IMR-90 (cell line): Measurements from ENCODE around the gene ESAM. TPM values are rescaled to one million over a fixed set of nuclear protein-coding genes. Genes with fewer than 3 reads are reported as not detected.

Experiments
- ATAC-seq: fragments of 200-7000 bp; cut with Tn5 transposase; 2 replicates; pipeline ENCODE4 v1.9.1; 2020; ENCODE audit warnings: low read depth, mild to moderate bottlenecking, moderate library complexity
- BruUV-seq: library from RNA; stranded (reverse); fragments of 400-500 nt; replicated peaks from 2 replicates; lab custom pipeline; 2021; lab: Mats Ljungman, UMichigan
- CTCF ChIA-PET: fragments of 300-600 bp; formaldehyde crosslinking; extraction: SDS; loops from one replicate; lab custom pipeline; 2021; ENCODE audit warnings: antibody characterized with exemption; lab: Yijun Ruan, JAX
- POLR2A ChIA-PET: fragments of 300-600 bp; sonication (Branson Sonifier 250); formaldehyde crosslinking; loops from one replicate; lab custom pipeline; 2022; ENCODE audit warnings: antibody characterized with exemption; ENCODE audit not compliant: unreplicated experiment; lab: Charles Lee
- DNase-seq: peaks from one replicate; pipeline ENCODE4 v3.0.0; 2013
- H2AFZ ChIP-seq: replicated peaks from 2 replicates; pipeline ENCODE3; 2013; ENCODE audit warnings: low read length, mild to moderate bottlenecking; ENCODE audit not compliant: poor library complexity
- H2AK5ac ChIP-seq: 2 replicates; pipeline ENCODE4 v1.6.1; 2013; ENCODE audit warnings: low read depth, low read length, inconsistent platforms
- H2AK9ac ChIP-seq: replicated peaks from 2 replicates; pipeline ENCODE3; 2013; ENCODE audit warnings: mild to moderate bottlenecking, low read depth, low read length, moderate library complexity; ENCODE audit not compliant: poor library complexity
- H2BK120ac ChIP-seq: 2 replicates; pipeline ENCODE4 v1.6.1; 2013; ENCODE audit warnings: low read depth, low read length, inconsistent platforms
- H2BK15ac ChIP-seq: 3 replicates; pipeline ENCODE4 v1.6.1; 2013; ENCODE audit warnings: low read depth, low read length, inconsistent platforms
- H2BK20ac ChIP-seq: 2 replicates; pipeline ENCODE4 v1.6.1; 2013; ENCODE audit warnings: low read depth, mild to moderate bottlenecking, inconsistent platforms, low read length, moderate library complexity
- H2BK5ac ChIP-seq: 2 replicates; pipeline ENCODE4 v1.6.1; 2013; ENCODE audit warnings: mild to moderate bottlenecking, low read depth, low read length, inconsistent platforms; ENCODE audit not compliant: poor library complexity, severe bottlenecking
- H3K14ac ChIP-seq: replicated peaks from 2 replicates; pipeline ENCODE4 v1.6.1; 2013; ENCODE audit warnings: low read depth, low read length, inconsistent platforms
- H3K18ac ChIP-seq: 2 replicates; pipeline ENCODE4 v1.6.1; 2013; ENCODE audit warnings: low read depth, low read length, control low read depth
- H3K23ac ChIP-seq: 2 replicates; pipeline ENCODE4 v1.6.1; 2013; ENCODE audit warnings: low read depth, low read length, inconsistent platforms
- H3K27ac ChIP-seq: 2 replicates; pipeline ENCODE4 v1.5.1; 2013; ENCODE audit warnings: mild to moderate bottlenecking, control low read depth, low read length; ENCODE audit not compliant: insufficient read depth
- H3K27me3 ChIP-seq: 2 replicates; pipeline ENCODE4 v1.6.1; 2013; ENCODE audit warnings: low read length; ENCODE audit not compliant: control insufficient read depth, insufficient read depth
- H3K36me3 ChIP-seq: 2 replicates; pipeline ENCODE4 v1.6.1; 2013; ENCODE audit warnings: low read length, mixed read lengths; ENCODE audit not compliant: control insufficient read depth, insufficient read depth
- H3K4ac ChIP-seq: 2 replicates; pipeline ENCODE4 v1.6.1; 2013; ENCODE audit warnings: low read depth, low read length, inconsistent platforms
- H3K4me1 ChIP-seq: 2 replicates; pipeline ENCODE4 v1.6.1; 2013; ENCODE audit warnings: low read length, mixed read lengths; ENCODE audit not compliant: control insufficient read depth, insufficient read depth
- H3K4me2 ChIP-seq: 2 replicates; pipeline ENCODE4 v1.6.1; 2013; ENCODE audit warnings: low read depth, mild to moderate bottlenecking, control low read depth, low read length, moderate library complexity
- H3K4me3 ChIP-seq: 2 replicates; pipeline ENCODE4 v1.5.1; 2013; ENCODE audit warnings: low read depth, mild to moderate bottlenecking, control low read depth, low read length, moderate library complexity; ENCODE audit not compliant: insufficient read depth
- H3K56ac ChIP-seq: 2 replicates; pipeline ENCODE4 v1.6.1; 2013; ENCODE audit warnings: low read length, inconsistent platforms; ENCODE audit not compliant: insufficient read depth; ENCODE audit errors: extremely low read depth
- H3K79me1 ChIP-seq, 2 experiments: 2 replicates each; pipeline ENCODE4 v1.6.1; 2013; ENCODE audit warnings: low read length in 2 of 2, inconsistent platforms in 1 of 2, low read depth in 1 of 2
- H3K9ac ChIP-seq: 2 replicates; pipeline ENCODE4 v1.6.1; 2013; ENCODE audit warnings: low read depth, low read length, control low read depth
- H3K9me1 ChIP-seq: 2 replicates; pipeline ENCODE4 v1.6.1; 2013; ENCODE audit warnings: low read length, inconsistent platforms; ENCODE audit not compliant: insufficient read depth
- H3K9me3 ChIP-seq: 2 replicates; pipeline ENCODE4 v1.6.1; 2013; ENCODE audit warnings: low read length; ENCODE audit not compliant: control insufficient read depth, insufficient read depth
- H4K20me1 ChIP-seq: 2 replicates; pipeline ENCODE4 v1.6.1; 2013; ENCODE audit warnings: low read length, inconsistent platforms; ENCODE audit not compliant: insufficient read depth
- H4K5ac ChIP-seq: 2 replicates; pipeline ENCODE4 v1.6.1; 2013; ENCODE audit warnings: mild to moderate bottlenecking, low read depth, low read length, control low read depth
- H4K8ac ChIP-seq, 2 experiments: 2 replicates each; pipeline ENCODE4 v1.6.1; 2013; ENCODE audit warnings: low read depth in 2 of 2, low read length in 2 of 2, control low read depth in 1 of 2, inconsistent platforms in 1 of 2
- H4K91ac ChIP-seq: 2 replicates; pipeline ENCODE4 v1.6.1; 2013; ENCODE audit warnings: low read depth, low read length, inconsistent platforms; ENCODE audit not compliant: insufficient read depth
- CEBPB ChIP-seq: IDR thresholded peaks from 2 replicates; pipeline ENCODE4 v1.6.1; 2012; ENCODE audit warnings: low read depth, low read length, improper control_type of control experiment
- CHD1 ChIP-seq: IDR thresholded peaks from 2 replicates; pipeline ENCODE4 v1.6.1; 2012; ENCODE audit warnings: low read depth, low read length, improper control_type of control experiment
- CTCF ChIP-seq: conservative IDR thresholded peaks from 2 replicates; pipeline ENCODE4 v1.5.1; 2012; ENCODE audit warnings: mild to moderate bottlenecking, low read depth, low read length, improper control_type of control experiment
- MAZ ChIP-seq: IDR thresholded peaks from 2 replicates; pipeline ENCODE4 v1.6.1; 2012; ENCODE audit warnings: low read depth, mild to moderate bottlenecking, low read length, improper control_type of control experiment, moderate library complexity, borderline replicate concordance
- MXI1 ChIP-seq: IDR thresholded peaks from 2 replicates; pipeline ENCODE4 v1.6.1; 2012; ENCODE audit warnings: low read depth, mild to moderate bottlenecking, low read length, moderate library complexity, borderline replicate concordance
- RAD21 ChIP-seq: IDR thresholded peaks from 2 replicates; pipeline ENCODE4 v1.6.1; 2012; ENCODE audit warnings: low read length, improper control_type of control experiment
- RCOR1 ChIP-seq: IDR thresholded peaks from 2 replicates; pipeline ENCODE4 v1.6.1; 2012; ENCODE audit warnings: mild to moderate bottlenecking, low read length, improper control_type of control experiment; ENCODE audit not compliant: insufficient replicate concordance
- RFX5 ChIP-seq: IDR thresholded peaks from 2 replicates; pipeline ENCODE4 v1.8.0; 2012; ENCODE audit warnings: low read depth, mild to moderate bottlenecking, low read length, moderate library complexity
- WGBS, 2 experiments: methylation state at CpG; one replicate each; pipeline versions ENCODE4 v1.1.5 to v1.1.7; 2013; ENCODE audit warnings: missing lambda C conversion rate in 2 of 2; ENCODE audit not compliant: insufficient read length in 1 of 2; ENCODE audit errors: extremely low coverage in 2 of 2; 5-methylcytosine and 5-hydroxymethylcytosine counted together
- dilution Hi-C: fragments of 300-500 bp; cut with HindIII; formaldehyde crosslinking; loops from one replicate; pipeline ENCODE4 v1.14.3; 2018; ENCODE audit warnings: low sequenced_read_pairs; ENCODE audit not compliant: unreplicated experiment
- in situ Hi-C: fragments of 300-500 bp; cut with MboI; formaldehyde crosslinking; loops from 3 replicates; pipeline ENCODE4 v1.14.3; 2019; ENCODE audit warnings: low sequenced_read_pairs, inconsistent platforms, mixed read lengths
- intact Hi-C: fragments of 100-400 bp; cut with micrococcal nuclease; formaldehyde crosslinking; loops from 2 replicates; pipeline ENCODE4 v1.10.0; 2022
- polyA plus RNA-seq, 3 experiments: library from polyadenylated mRNA; depleted of rRNA; stranded (reverse); fragments of >200 nt; gene quantifications; 2 replicates each; pipeline ENCODE4 v1.2.3, GENCODE V29; 2012; ENCODE audit warnings: low replicate concordance in 1 of 3
- total RNA-seq: library from RNA; depleted of rRNA; stranded (reverse); fragments of >200 nt; gene quantifications from 2 replicates; pipeline ENCODE4 v1.2.3, GENCODE V29; 2012
- TF ChIP-seq, protein P1 (sequence below): fragments of 150-350 bp; IDR thresholded peaks from 2 replicates; pipeline ENCODE4 v1.6.1; 2017; ENCODE audit warnings: mild to moderate bottlenecking, antibody characterized with exemption, low read length, low read depth

ESAM gene
- total and polyA plus RNA-seq, 2 of the 4 experiments (the other 2 are of a cell fraction) = under 0.01 to 0.12 TPM

DNA sequence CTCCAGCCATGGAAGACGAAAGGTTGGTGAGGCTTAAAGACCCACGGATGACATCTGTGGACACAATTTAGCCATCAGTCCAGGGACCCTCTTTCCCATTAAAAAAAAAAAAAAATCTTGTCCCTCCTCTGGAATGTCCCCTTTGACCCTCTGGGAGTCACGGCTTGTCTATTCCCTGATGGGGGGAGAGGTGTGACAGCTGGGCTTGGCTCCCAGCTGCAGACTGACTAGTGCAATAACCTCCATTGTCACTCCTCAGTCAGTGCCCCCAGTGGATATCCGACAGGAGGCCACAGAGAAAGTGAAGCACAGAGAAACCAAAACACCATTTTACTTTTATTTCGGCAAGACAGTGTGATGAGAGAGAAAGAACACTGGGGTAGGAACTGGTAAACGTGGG, 7.4 kb downstream of the ESAM start:
- in situ Hi-C loops (no loop called here), intact Hi-C loops (no loop called here), dilution Hi-C loops (no loop called here)
- ChIA-PET POLR2A (no interaction called here), CTCF (no interaction called here)
- Histone ChIP-seq H4K5ac (no peak overlapping the region), H2AK5ac (peak overlapping the region; percentile 54), H2BK15ac (peak overlapping the region; percentile 72; the same call in 1 of the 3 replicates), H3K36me3 (no peaks in the 10 kb centered on the region), H3K27ac (no peak overlapping the region), H3K9me3 (no peaks in the 10 kb centered on the region), H3K14ac (peak overlapping the region; percentile 66; the same call in 1 of the 2 replicates), H4K8ac (peak overlapping the region in 1 of 2 experiments; percentile 82; a peak in 2 of 4 replicates), H3K4ac (peak overlapping the region; percentile 65), H3K27me3 (peaks cover 6% of the 10 kb centered on the region; the same call in 1 of the 2 replicates), H2AFZ (peak overlapping the region; percentile 85), H3K23ac (no peak overlapping the region), H4K91ac (peak overlapping the region; percentile 2; the same call in 1 of the 2 replicates), H3K4me3 (no peak overlapping the region), H2AK9ac (peak overlapping the region; percentile 40), H2BK20ac (peak overlapping the region; percentile 51), H2BK5ac (peak overlapping the region; percentile 65), H3K9me1 (peaks cover 12% of the 10 kb centered on the region), H4K20me1 (no peaks in the 10 kb centered on the region), H2BK120ac (peak overlapping the region; percentile 30), H3K79me1 (no peaks in the 10 kb centered on the region), H3K9ac (no peak overlapping the region), H3K4me1 (peaks cover 4% of the 10 kb centered on the region; the same call in 1 of the 2 replicates), H3K56ac (no peak overlapping the region), H3K4me2 (no peak overlapping the region), H3K18ac (no peak overlapping the region)
- DNase-seq = no peak
- TF ChIP-seq MXI1 = no peak
- TF ChIP-seq RFX5 = no peak
- no peak for TF ChIP-seq RAD21
- TF ChIP-seq CHD1 = no peak
- TF ChIP-seq MAZ = no peak
- TF ChIP-seq CEBPB = no peak
- TF ChIP-seq, protein P1, sequence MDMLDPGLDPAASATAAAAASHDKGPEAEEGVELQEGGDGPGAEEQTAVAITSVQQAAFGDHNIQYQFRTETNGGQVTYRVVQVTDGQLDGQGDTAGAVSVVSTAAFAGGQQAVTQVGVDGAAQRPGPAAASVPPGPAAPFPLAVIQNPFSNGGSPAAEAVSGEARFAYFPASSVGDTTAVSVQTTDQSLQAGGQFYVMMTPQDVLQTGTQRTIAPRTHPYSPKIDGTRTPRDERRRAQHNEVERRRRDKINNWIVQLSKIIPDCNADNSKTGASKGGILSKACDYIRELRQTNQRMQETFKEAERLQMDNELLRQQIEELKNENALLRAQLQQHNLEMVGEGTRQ = no peak
- no peak for TF ChIP-seq RCOR1
- TF ChIP-seq CTCF = no peak
- no CpG with 5 or more reads among the region's 6 CpGs for WGBS, 2 experiments
- no TSS peak for BruUV-seq
- no peak for ATAC-seq
